Measurements from ENCODE around the gene ZSWIM3.
"Not testable (repeated sequence)": the region's sequence is repeated elsewhere in the genome, so short reads cannot be mapped to it uniquely, and the experiment has no call there.

The ZSWIM3 gene

GRCh38 chr20:45861221-45862075 is 4.0 kb downstream of the ZSWIM3 start:
- DNase-seq (ENCODE audit: low read depth, low spot score), result no peak

GRCh38 chr20:45863543-45864470 is 6.4 kb downstream of the ZSWIM3 start:
- no peak for DNase-seq (ENCODE audit: low read depth, low spot score)

GRCh38 chr20:45866454-45866853 is 9.0 kb downstream of the ZSWIM3 start:
- DNase-seq (ENCODE audit: low read depth, low spot score), result no peak

GRCh38 chr20:45867136-45867818 is 9.9 kb downstream of the ZSWIM3 start:
- DNase-seq (ENCODE audit: low read depth, low spot score), result no peak

- DNase-seq (ENCODE audit: low read depth, low spot score), result no peak
Measured at GRCh38 chr20:45867819-45868176, 10.4 kb downstream of the ZSWIM3 start.

- no peak for DNase-seq (ENCODE audit: low read depth, low spot score)
Measured at GRCh38 chr20:45872626-45873025, 15.2 kb downstream of the ZSWIM3 start.

GRCh38 chr20:45873409-45874103 is 16.1 kb downstream of the ZSWIM3 start:
- no peak for DNase-seq (ENCODE audit: low read depth, low spot score)

- not testable (repeated sequence) for DNase-seq (ENCODE audit: low read depth, low spot score)
Measured at GRCh38 chr20:45874104-45874481, 16.7 kb downstream of the ZSWIM3 start.

GRCh38 chr20:45874576-45874975 is 17.2 kb downstream of the ZSWIM3 start:
- DNase-seq (ENCODE audit: low read depth, low spot score), result no peak

GRCh38 chr20:45878076-45878761 is 20.8 kb downstream of the ZSWIM3 start:
- DNase-seq (ENCODE audit: low read depth, low spot score), result no peak

GRCh38 chr20:45880988-45881788 is 23.8 kb downstream of the ZSWIM3 start, which contains the start of gene ZSWIM1:
Gene ZSWIM1, plus strand, starts transcription at chr20:45881227. Its CDS starts 1,366 bp downstream, at chr20:45882593.
- DNase-seq (ENCODE audit: low read depth, low spot score), result peak; percentile 96

GRCh38 chr20:45882469-45883099 is 25.2 kb downstream of the ZSWIM3 start:
- no peak for DNase-seq (ENCODE audit: low read depth, low spot score)

GRCh38 chr20:45883100-45883469 is 25.7 kb downstream of the ZSWIM3 start:
- DNase-seq (ENCODE audit: low read depth, low spot score), result no peak

GRCh38 chr20:45886590-45887345 is 29.4 kb downstream of the ZSWIM3 start:
- no peak for DNase-seq (ENCODE audit: low read depth, low spot score)

- DNase-seq (ENCODE audit: low read depth, low spot score), result no peak
Measured at GRCh38 chr20:45887346-45887715, 29.9 kb downstream of the ZSWIM3 start, which contains the start of gene SPATA25. Gene SPATA25, minus strand, starts transcription at chr20:45887622. Its CDS starts 32 bp downstream, at chr20:45887590.

- no peak for DNase-seq (ENCODE audit: low read depth, low spot score)
Measured at GRCh38 chr20:45888681-45889080, 31.3 kb downstream of the ZSWIM3 start.

- DNase-seq (ENCODE audit: low read depth, low spot score), result peak; percentile 60
Measured at GRCh38 chr20:45890077-45890984, 32.9 kb downstream of the ZSWIM3 start.
